GM12878 (cell line): ENCODE measurements around the gene TRIL.

Experiments used
- CTCF ChIP-seq, 3 experiments: IDR thresholded peaks in 2 of 3; conservative IDR thresholded peaks in 1 of 3; 2 replicates each; pipeline ENCODE4 v1.5.1; 2011; ENCODE audit warnings: low read depth in 3 of 3, low read length in 3 of 3, mild to moderate bottlenecking in 3 of 3, control low read depth in 2 of 3, moderate library complexity in 2 of 3, inconsistent platforms in 1 of 3, mixed read lengths in 1 of 3; ENCODE audit not compliant: control insufficient read depth in 2 of 3, insufficient read depth in 1 of 3; ENCODE audit errors: extremely low read depth in 1 of 3
- E2F4 ChIP-seq: IDR thresholded peaks from 2 replicates; pipeline ENCODE4 v1.6.1; 2012; ENCODE audit warnings: low read depth, low read length, improper control_type of control experiment
- ESRRA ChIP-seq: IDR thresholded peaks from 2 replicates; pipeline ENCODE4 v1.6.1; 2012; ENCODE audit warnings: mild to moderate bottlenecking, low read length, improper control_type of control experiment
- IKZF2 ChIP-seq, 2 experiments: fragments of 450-650 bp; IDR thresholded peaks; 2 replicates each; pipeline ENCODE4 v1.6.1; 2017; ENCODE audit warnings: mild to moderate bottlenecking in 2 of 2, moderate library complexity in 2 of 2
- TF ChIP-seq, protein P1 (sequence below): IDR thresholded peaks from 2 replicates; pipeline ENCODE4 v1.6.1; 2012; ENCODE audit warnings: low read length, inconsistent platforms

- TF ChIP-seq CTCF (IDR thresholded peaks at IDR 0.05 in 2 of 3, conservative IDR thresholded peaks at IDR 0.05 in 1 of 3; ENCODE audit: control insufficient read depth in 2 of 3, extremely low read depth in 1 of 3, insufficient read depth in 1 of 3, low read depth in 3 of 3, low read length in 3 of 3) (no peak), E2F4 (no peak), ESRRA (no peak), IKZF2 (IDR thresholded peaks at IDR 0.05) (no peak)
- TF ChIP-seq, protein P1, sequence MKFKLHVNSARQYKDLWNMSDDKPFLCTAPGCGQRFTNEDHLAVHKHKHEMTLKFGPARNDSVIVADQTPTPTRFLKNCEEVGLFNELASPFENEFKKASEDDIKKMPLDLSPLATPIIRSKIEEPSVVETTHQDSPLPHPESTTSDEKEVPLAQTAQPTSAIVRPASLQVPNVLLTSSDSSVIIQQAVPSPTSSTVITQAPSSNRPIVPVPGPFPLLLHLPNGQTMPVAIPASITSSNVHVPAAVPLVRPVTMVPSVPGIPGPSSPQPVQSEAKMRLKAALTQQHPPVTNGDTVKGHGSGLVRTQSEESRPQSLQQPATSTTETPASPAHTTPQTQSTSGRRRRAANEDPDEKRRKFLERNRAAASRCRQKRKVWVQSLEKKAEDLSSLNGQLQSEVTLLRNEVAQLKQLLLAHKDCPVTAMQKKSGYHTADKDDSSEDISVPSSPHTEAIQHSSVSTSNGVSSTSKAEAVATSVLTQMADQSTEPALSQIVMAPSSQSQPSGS, result no peak
These were observed 38.7 kb upstream of the TRIL start for GRCh38 chr7:28996836-28997235.
